Mucosa of descending colon (tissue), 3 donors: ENCODE data around the gene IMMP2L. TPM values are rescaled to one million over a fixed set of nuclear protein-coding genes. Genes with fewer than 3 reads are reported as not detected.

ENCODE experiments used
- ATAC-seq: fragments of 200-7000 bp; cut with Tn5 transposase; one replicate; pipeline ENCODE4 v1.9.1; 2020; ENCODE audit warnings: mild to moderate bottlenecking, moderate library complexity
- DNase-seq, 3 donors: peaks; one replicate each; pipeline ENCODE4 v3.0.0-alpha.2; 2020
- H3K36me3 ChIP-seq: fragments of 200-600 bp; one replicate; pipeline ENCODE4 v1.8.0; 2021; ENCODE audit warnings: low read depth, mild to moderate bottlenecking
- H3K4me1 ChIP-seq: fragments of 200-600 bp; one replicate; pipeline ENCODE4 v1.8.0; 2021; ENCODE audit warnings: low read depth, mild to moderate bottlenecking
- H3K4me3 ChIP-seq: fragments of 200-600 bp; one replicate; pipeline ENCODE4 v1.8.0; 2021; ENCODE audit warnings: mild to moderate bottlenecking
- H3K9me3 ChIP-seq: fragments of 200-600 bp; one replicate; pipeline ENCODE4 v1.8.0; 2021; ENCODE audit warnings: mild to moderate bottlenecking
- intact Hi-C, 2 donors: fragments of 100-400 bp; cut with DNase I in 1 of 2; cut with micrococcal nuclease in 1 of 2; formaldehyde crosslinking; loops; one replicate each; pipeline versions ENCODE4 v1.11.0 to v1.11.1; 2022; cut with DNase I, micrococcal nuclease
- total RNA-seq, 3 donors: library from RNA; stranded (reverse); fragmentation: NEBNext Ultra II Directional in 2 of 3; extraction: Animal tissue kit (Norgen Biotek cat#: 25700) in 2 of 3; gene quantifications; one replicate each; pipeline versions ENCODE4 v1.2.1 to v1.2.4, GENCODE V29; 2021 to 2023
- TF ChIP-seq, protein P1 (sequence below): fragments of 200-600 bp; IDR thresholded peaks from one replicate; pipeline ENCODE4 v1.8.0; 2022; ENCODE audit warnings: antibody characterized with exemption, mild to moderate bottlenecking
- donor health status: DM: no; HTN: no; CAD: no; lungs with moderate emphysema.
- donor health status: DM: no; HTN: no; CAD: no.
- donor health status: DM: no; HTN: yes; CAD: no.

IMMP2L gene
- total RNA-seq, 3 donors from 2014 or later, result 12.1 to 20.7 (median 17.7) TPM

- no peaks in the 10 kb centered on the region for H3K9me3 ChIP-seq
- ATAC-seq (peak; percentile 15), DNase-seq (peak in 1 of 3 donors; percentile 50)
- no peak overlapping the region for H3K4me3 ChIP-seq
- H3K4me1 ChIP-seq, result no peaks in the 10 kb centered on the region
- intact Hi-C loops, result no loop called here
- no peaks in the 10 kb centered on the region for H3K36me3 ChIP-seq
- TF ChIP-seq, protein P1, sequence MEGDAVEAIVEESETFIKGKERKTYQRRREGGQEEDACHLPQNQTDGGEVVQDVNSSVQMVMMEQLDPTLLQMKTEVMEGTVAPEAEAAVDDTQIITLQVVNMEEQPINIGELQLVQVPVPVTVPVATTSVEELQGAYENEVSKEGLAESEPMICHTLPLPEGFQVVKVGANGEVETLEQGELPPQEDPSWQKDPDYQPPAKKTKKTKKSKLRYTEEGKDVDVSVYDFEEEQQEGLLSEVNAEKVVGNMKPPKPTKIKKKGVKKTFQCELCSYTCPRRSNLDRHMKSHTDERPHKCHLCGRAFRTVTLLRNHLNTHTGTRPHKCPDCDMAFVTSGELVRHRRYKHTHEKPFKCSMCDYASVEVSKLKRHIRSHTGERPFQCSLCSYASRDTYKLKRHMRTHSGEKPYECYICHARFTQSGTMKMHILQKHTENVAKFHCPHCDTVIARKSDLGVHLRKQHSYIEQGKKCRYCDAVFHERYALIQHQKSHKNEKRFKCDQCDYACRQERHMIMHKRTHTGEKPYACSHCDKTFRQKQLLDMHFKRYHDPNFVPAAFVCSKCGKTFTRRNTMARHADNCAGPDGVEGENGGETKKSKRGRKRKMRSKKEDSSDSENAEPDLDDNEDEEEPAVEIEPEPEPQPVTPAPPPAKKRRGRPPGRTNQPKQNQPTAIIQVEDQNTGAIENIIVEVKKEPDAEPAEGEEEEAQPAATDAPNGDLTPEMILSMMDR, result no peak
Measured at GRCh38 chr7:111029574-111030251, 532.6 kb downstream of the IMMP2L start.

- DNase-seq, result no peak
- TF ChIP-seq, protein P1, result no peak
- Histone ChIP-seq H3K36me3 (no peaks in the 10 kb centered on the region), H3K9me3 (no peaks in the 10 kb centered on the region), H3K4me3 (no peak overlapping the region), H3K4me1 (no peaks in the 10 kb centered on the region)
- intact Hi-C loops, result no loop called here
- ATAC-seq, result peak; percentile 40
Measured at GRCh38 chr7:111029141-111029572, 533.1 kb downstream of the IMMP2L start.

GRCh38 chr7:111027396-111027795 lies 534.9 kb downstream of the IMMP2L start:
- DNase-seq (no peak), ATAC-seq (no peak)
- H3K36me3 ChIP-seq, result no peaks in the 10 kb centered on the region
- TF ChIP-seq, protein P1, result no peak
- H3K9me3 ChIP-seq, result no peaks in the 10 kb centered on the region
- H3K4me3 ChIP-seq, result no peak overlapping the region
- H3K4me1 ChIP-seq, result no peaks in the 10 kb centered on the region
- intact Hi-C loops, result no loop called here

DNA sequence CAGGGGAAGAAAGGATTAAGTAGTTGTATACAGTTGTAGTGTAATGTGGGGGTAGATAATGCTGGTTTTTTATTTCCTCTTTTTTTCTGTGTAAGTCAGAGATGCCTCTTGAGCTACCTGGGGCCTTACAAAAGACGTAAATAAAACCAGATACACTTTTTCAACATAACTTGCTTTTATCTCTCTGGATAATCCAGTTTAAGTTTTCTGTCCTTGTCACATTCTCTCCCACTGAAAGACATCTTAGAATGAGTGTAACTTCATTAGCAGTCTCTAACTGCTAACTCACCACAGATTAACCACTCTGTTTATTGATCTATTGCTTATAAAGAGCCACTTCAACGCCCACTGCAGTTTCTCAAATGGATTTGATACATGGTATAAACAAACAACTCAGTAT lies 535.5 kb downstream of the IMMP2L start:
- no peaks in the 10 kb centered on the region for H3K9me3 ChIP-seq
- intact Hi-C loops, result no loop called here
- TF ChIP-seq, protein P1, result no peak
- DNase-seq (no peak), ATAC-seq (no peak)
- H3K36me3 ChIP-seq, result no peaks in the 10 kb centered on the region
- H3K4me1 ChIP-seq, result no peaks in the 10 kb centered on the region
- no peak overlapping the region for H3K4me3 ChIP-seq

- intact Hi-C loops, result no loop called here
- no peak for ATAC-seq
- TF ChIP-seq, protein P1, result no peak
- Histone ChIP-seq H3K36me3 (no peaks in the 10 kb centered on the region), H3K9me3 (no peaks in the 10 kb centered on the region), H3K4me1 (no peaks in the 10 kb centered on the region), H3K4me3 (no peak overlapping the region)
- no peak for DNase-seq
Measured at GRCh38 chr7:111026343-111026742, 535.9 kb downstream of the IMMP2L start.
